GDM1 (cell line): ENCODE results near the gene ARAF.
"Not testable (repeated sequence)": the region's sequence is repeated elsewhere in the genome, so short reads cannot be mapped to it uniquely, and the experiment has no call there.

Experiments
- DNase-seq: peaks from one replicate; lab custom pipeline; 2025; lab: John Stamatoyannopoulos, UW

Gene ARAF

DNA sequence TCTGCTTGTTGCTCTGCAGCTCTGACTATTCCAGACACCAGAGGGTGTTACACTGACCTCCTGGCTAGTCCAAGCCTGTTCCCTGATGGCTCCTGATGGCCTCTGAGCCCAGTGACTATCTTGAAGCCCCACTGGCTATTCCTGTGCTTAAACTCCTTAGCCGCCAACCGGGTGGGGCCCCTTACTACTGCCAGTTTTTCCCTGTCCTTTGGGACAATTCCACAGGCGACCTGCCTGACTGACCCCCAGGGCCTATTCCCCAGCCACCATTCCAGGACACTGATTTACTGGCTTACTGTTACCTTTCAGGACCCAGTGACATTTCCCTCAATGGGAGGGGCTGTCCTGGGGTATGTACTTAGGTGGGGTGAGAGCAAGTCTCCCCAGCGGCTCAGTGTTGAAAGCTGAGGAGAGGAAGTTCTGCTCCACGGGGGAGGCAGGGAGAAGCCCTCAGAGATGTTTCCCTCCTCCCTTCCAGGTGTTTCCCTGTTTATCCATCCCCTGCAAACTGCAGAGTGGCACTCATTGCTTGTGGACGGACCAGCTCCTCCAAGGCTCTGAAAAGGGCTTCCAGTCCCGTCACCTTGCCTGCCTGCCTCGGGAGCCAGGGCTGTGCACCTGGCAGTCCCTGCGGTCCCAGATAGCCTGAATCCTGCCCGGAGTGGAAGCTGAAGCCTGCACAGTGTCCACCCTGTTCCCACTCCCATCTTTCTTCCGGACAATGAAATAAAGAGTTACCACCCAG is 25.2 kb downstream of the ARAF start:
- DNase-seq = no peak

DNA sequence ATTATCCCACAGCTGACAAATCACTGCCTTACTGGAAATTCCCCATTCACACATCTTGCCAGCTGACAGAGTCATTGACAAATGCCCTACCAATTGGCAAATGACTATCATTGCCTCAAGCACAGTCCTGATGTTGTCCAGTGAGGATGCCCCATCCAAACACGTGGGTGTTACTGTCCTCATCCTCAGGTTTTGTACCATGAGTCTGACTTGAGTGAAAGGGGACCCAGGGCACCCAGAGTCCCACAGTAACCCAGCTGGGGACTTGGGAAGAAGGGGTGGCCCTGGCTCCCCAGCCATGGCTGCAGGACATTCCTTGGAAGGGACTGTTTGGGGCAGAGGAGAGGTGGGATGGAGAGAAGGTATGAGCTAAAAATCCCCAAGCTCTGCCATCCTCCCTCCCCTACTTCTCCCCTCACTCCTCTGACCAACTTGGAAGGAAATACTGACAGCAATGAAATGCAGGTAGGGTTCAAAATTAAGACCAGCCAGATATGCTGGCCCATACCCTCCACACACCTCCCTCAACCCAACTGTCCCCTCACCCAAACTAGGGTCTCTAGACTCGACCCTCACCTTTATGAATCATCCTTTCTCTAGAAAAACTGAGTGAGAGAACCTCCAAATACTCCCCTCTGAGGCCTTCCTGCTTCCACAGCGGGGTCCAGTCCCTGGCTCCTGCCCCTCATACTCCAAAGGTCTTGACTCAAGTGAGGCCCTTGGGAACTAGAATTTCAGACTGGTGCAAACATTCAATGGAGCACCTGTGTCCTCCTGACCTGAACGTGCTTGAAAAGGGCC is 26.3 kb downstream of the ARAF start:
- DNase-seq = no peak

- DNase-seq = no peak
Measured at GRCh38 chrX:47587906-47588735, 27.1 kb downstream of the ARAF start.

DNA sequence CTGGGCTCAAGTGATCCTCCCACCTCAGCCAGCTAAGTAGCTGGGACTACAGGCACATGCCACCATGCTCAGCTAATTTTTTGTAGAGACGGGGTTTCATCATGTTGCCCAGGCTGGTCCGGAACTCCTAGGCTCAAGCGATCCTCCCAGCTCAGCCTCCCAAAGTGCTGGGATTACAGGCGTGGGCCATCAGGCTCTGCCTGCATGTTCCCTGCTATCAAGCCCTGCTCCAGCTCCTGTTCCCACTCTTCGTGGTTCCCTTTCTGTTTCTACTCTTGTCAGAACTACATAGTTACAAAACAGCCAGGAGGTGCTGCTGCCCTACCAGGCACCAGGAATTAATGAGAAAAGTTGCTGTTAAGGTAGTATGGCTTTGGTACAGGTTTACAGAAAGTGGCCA is 30.0 kb downstream of the ARAF start:
- DNase-seq = no peak

DNA sequence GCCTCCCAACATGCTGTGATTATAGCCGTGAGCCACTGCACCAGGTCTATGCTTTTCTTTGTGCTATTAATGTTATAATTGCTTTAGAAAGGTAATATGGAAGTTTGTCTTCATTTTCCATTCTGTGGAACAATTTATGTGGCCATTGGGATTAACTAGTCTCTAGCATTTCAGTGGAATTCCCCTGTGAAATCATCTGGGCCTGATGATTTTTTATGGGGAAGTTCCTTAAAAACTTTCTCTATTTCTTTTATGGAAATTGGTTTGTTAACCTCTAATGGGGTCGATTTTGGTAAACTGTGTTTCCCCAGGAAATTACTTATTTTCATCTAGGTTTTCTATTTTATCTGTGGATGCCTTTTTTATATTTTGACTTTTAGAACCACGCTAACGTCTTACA is 32.5 kb downstream of the ARAF start:
- no peak for DNase-seq

- no peak for DNase-seq
Measured at GRCh38 chrX:47595716-47596251, 34.8 kb downstream of the ARAF start.

DNA sequence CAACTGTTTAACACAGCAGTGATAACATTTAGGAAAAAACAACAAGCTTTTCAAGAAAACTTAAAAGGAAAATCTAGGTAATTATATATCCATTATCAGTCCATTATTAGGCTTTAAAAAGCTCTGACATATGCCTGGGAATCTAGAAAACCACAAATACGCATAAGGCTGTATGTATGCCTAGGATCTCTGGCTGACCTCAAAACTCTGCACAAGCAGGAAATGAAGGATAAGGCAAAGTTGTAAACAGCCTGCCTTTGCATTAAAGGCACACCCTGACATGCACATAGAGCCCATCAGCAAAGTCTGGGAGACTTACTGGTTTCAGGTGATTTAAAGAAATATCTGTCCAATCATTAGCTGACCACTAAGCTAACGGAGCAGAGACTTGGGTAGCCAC is 35.3 kb downstream of the ARAF start:
- DNase-seq = no peak

- DNase-seq = no peak
Measured at GRCh38 chrX:47597222-47597621, 36.2 kb downstream of the ARAF start.

- DNase-seq = not testable (repeated sequence)
Measured at GRCh38 chrX:47603125-47603524, 42.1 kb downstream of the ARAF start.

DNA sequence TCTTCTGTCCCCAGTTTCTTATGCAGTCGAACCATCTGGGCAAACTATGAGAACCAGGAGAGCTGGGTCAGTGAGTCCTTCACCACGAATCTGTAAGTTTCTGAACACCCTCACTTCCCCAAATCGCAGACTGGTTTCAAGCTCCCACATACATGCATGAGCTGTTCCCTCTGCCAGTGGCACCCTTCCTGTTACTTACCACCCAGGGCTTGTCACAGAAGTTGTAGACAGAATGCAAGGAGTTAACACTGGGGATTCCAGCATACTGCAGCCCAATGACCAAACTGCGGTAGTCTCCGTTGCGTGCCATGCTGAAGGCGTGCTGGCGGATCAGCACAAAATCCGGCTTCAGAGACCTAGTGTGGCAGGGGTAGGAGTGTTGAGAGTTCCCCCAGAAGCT is 44.0 kb downstream of the ARAF start:
- DNase-seq = no peak

GRCh38 chrX:47607091-47607490 is 46.1 kb downstream of the ARAF start:
- DNase-seq = no peak

GRCh38 chrX:47608130-47608810 is 47.3 kb downstream of the ARAF start:
- no peak for DNase-seq

DNA sequence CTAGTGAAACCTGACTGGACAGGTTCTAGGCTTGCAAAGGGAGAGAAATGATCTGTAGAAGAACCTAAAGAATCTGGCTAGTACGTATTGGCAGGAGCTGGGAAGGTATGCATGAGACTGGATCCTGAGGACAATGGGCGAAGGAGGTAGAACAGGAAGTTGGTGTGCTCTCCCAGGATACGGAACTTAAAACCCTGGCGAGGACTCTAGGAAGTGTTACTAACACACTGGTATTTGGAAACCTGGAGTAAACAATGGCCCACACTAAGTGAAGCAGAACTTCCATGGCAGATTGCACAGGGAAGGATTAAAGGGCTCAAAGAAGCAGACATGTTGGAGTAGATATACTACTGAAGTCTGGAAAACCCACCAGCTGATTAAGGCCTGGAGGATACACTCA is 49.5 kb downstream of the ARAF start:
- no peak for DNase-seq

GRCh38 chrX:47611489-47611888 is 50.5 kb downstream of the ARAF start:
- no peak for DNase-seq

- DNase-seq = no peak
Measured at GRCh38 chrX:47611926-47612325, 50.9 kb downstream of the ARAF start.

DNA sequence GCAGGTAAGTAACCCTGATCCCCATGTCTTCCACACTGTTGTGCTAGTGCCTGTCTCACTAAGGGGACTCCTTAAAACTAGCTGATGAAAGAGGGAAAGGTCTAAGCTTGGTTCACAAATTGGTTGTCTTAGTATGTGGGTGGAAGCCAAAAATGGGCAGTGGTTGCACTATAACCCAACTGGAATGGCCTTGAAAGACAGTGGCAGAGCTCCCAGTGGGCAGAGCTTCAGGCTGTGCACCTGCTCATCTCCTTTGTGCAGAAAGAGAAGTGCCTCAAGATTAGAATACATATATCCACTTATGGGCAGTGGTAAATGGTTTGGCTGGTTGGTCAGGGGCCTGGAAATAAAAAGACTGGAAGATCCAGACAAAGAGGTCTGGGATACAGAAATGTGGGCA is 51.4 kb downstream of the ARAF start:
- no peak for DNase-seq

GRCh38 chrX:47613082-47613481 is 52.1 kb downstream of the ARAF start:
- DNase-seq = no peak

GRCh38 chrX:47614618-47615017 is 53.6 kb downstream of the ARAF start:
- DNase-seq = no peak

DNA sequence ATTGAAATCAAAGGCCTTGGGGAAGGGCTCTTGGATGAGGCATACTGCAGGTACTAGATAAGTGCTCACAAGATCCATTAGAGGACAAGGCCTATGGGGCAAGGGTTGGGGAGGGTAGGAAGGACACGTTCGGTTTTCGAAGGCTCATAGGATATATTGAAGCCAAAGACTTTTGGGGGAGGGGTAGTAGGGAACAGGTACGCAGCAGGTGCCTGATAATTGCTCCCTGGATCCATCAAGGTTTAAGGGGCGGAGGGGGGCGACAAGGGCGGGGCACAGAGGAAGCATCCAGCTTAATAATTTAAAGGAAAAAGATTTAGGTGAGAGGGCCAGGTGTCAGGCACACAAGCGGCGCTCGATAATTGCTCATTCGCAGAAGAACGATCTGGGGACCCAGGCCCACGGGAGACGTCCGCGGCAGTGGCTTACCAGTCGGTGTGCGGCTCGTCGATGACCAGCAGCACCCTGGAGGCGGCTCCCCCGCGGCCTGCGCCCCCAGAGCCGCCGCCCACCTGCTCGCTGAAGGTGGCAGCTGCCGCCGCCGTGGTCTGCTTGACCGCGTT is 58.0 kb downstream of the ARAF start:
- no peak for DNase-seq

DNA sequence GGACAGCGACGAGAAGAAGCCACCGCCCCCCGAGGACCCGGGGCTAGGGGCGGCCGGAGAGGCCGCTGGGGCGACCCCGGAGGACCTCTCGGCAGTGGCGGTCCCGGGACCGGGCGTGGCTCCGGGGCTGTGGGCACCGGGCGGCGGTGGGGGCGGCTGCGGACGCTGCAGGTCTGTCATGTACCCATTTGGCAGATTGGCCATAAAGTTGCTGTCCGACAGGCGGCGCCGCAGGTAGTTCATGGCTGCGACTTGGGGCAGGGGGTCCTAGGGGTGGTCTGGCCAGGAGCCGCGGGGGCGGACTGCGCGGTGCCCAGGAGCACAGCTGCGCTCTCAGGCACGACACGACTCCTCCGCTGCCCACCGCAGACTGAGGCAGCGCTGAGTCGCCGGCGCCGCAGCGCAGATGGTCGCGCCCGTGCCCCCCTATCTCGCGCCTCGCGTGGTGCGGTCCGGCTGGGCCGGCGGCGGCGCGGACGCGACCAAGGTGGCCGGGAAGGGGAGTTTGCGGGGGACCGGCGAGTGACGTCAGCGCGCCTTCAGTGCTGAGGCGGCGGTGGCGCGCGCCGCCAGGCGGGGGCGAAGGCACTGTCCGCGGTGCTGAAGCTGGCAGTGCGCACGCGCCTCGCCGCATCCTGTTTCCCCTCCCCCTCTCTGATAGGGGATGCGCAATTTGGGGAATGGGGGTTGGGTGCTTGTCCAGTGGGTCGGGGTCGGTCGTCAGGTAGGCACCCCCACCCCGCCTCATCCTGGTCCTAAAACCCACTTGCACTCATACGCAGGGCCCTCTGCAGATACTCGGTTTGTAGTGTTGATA is 58.7 kb downstream of the ARAF start, which contains the start of gene SYN1:
Gene SYN1, minus strand, starts transcription at position 372 of the 817 bp plus-strand sequence. Its CDS starts 129 bp downstream, at position 243.
- peak; percentile 62 for DNase-seq
